ENCODE data around the gene CNOT4.

Gene CNOT4

GRCh38 chr7:135317676-135318325 lies 192.1 kb downstream of the CNOT4 start:
- DNase-seq = no peak

GRCh38 chr7:135316648-135317313 lies 193.1 kb downstream of the CNOT4 start:
- no peak for DNase-seq

GRCh38 chr7:135313971-135314370 lies 195.9 kb downstream of the CNOT4 start:
- DNase-seq = no peak
